ENCODE measurements around the gene MRPS22.

DNA sequence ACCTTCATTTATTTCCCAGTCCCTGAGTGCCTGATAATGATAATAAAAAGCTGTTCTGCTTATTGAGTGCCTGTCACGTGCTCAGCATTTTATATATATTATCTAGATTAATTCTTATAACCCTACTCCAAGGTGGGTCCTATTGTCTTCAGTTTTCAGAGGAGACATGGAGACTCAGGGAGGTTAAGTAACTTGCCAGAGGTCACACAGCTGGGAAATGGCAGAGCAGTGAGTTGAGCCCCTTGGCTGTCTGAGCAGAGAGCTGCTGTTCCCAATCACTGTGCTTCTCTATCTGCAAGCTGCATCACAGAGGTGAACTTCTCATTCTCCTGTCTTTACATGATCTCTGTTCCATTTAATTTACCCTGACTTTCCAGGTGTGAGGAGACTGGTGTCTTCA is 32.3 kb upstream of the MRPS22 start:
- TF ChIP-seq EZH2 (IDR thresholded peaks at IDR 0.05; ENCODE audit: low read depth, low read length, severe bottlenecking) (no peak), EGR1 (IDR thresholded peaks at IDR 0.05; ENCODE audit: borderline replicate concordance, low read depth, low read length) (no peak), POLR2AphosphoS5 (IDR thresholded peaks at IDR 0.05; ENCODE audit: low read depth, low read length) (no peak)

Measured in H1 (cell line).